ENCODE data around the gene ZBTB7C.

Gene ZBTB7C

GRCh38 chr18:48359626-48360025 is 49.6 kb downstream of the ZBTB7C start:
- no peaks in the 10 kb centered on the region for H3K27me3 ChIP-seq (ENCODE audit: insufficient read depth, low read length)
- no peak overlapping the region for H3K27ac ChIP-seq (ENCODE audit: low read length)
- H3K4me1 ChIP-seq (ENCODE audit: insufficient read depth, low read length) = peaks cover 5% of the 10 kb centered on the region
- no peak overlapping the region for H3K9ac ChIP-seq (ENCODE audit: low read depth, low read length)
- no peaks in the 10 kb centered on the region for H3K9me3 ChIP-seq (ENCODE audit: insufficient read depth, low read depth, low read length)
- H3K36me3 ChIP-seq (ENCODE audit: insufficient read depth, low read depth, low read length) = no peaks in the 10 kb centered on the region
- H3K4me3 ChIP-seq (ENCODE audit: low read length) = no peak overlapping the region

GRCh38 chr18:48358868-48359267 is 50.3 kb downstream of the ZBTB7C start:
- Histone ChIP-seq H3K9ac (ENCODE audit: low read depth, low read length) (no peak overlapping the region), H3K9me3 (ENCODE audit: insufficient read depth, low read depth, low read length) (no peaks in the 10 kb centered on the region), H3K4me3 (ENCODE audit: low read length) (no peak overlapping the region), H3K4me1 (ENCODE audit: insufficient read depth, low read length) (peaks cover 5% of the 10 kb centered on the region), H3K27ac (ENCODE audit: low read length) (no peak overlapping the region), H3K36me3 (ENCODE audit: insufficient read depth, low read depth, low read length) (no peaks in the 10 kb centered on the region), H3K27me3 (ENCODE audit: insufficient read depth, low read length) (no peaks in the 10 kb centered on the region)

DNA sequence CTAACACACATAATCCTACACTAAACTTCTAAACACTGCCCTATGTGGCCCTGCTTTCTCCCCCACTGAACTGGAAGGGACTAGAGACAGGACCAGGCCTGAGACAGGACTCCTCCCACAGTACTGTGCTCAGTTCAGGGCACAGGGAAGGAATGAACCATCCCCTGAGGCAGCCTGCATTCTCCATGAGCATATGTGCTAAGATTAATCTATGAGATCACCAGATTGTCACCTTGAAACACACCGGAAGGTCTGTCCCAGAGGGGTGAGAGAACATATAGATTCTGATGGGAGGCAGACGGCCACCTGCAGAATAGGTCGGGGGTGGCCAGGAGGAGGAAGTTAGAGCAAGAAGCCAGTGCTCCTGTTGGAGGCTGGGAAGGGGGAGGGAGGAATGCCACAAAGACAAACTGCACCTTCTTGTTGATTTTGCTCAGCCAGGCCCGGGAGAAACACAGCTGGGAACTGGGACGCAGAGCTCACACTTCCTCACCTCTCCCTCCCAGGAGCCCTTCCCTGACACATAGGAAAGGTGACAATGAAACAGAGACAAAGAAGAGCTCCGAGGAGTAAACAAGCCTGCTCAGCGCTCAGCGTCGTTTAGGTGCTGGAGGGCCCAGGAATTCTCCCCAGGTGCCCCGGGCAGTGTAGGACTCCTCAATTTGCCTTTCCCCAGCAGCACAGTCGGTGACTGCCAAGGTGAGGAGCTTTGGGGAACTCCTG is 52.1 kb downstream of the ZBTB7C start:
- Histone ChIP-seq H3K4me3 (ENCODE audit: low read length) (no peak overlapping the region), H3K27ac (ENCODE audit: low read length) (no peak overlapping the region), H3K9me3 (ENCODE audit: insufficient read depth, low read depth, low read length) (no peaks in the 10 kb centered on the region), H3K4me1 (ENCODE audit: insufficient read depth, low read length) (peaks cover 5% of the 10 kb centered on the region), H3K9ac (ENCODE audit: low read depth, low read length) (no peak overlapping the region), H3K27me3 (ENCODE audit: insufficient read depth, low read length) (no peaks in the 10 kb centered on the region), H3K36me3 (ENCODE audit: insufficient read depth, low read depth, low read length) (no peaks in the 10 kb centered on the region)

DNA sequence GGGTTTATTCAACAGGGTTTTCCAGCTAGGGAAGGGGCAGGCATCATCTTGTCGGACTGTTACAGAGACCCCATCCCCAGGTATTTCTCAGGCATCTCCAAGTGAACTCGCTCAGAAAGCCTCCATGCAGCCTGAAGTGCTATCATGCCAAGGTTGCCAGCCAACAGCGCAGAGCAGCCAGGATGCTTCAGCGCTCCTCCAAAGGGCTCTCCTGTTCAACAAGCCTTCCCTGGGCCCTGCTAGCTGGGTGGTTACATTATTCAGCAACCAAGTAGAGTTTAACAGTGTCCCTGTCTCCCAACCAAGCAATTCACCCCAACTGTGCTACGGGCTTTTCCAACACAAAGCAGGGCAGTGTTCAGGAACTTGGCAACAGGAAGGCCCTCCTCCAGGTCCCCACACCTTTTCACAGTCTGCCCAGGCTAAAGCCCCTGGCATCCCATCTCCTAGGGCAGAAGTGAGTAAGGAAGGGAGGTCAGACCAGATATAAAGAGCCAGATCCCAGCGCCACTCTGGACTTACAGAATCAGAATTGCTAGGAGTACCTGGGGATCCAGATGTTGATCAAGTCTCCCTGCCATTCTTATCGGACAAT is 52.9 kb downstream of the ZBTB7C start:
- Histone ChIP-seq H3K4me3 (ENCODE audit: low read length) (no peak overlapping the region), H3K27me3 (ENCODE audit: insufficient read depth, low read length) (no peaks in the 10 kb centered on the region)

DNA sequence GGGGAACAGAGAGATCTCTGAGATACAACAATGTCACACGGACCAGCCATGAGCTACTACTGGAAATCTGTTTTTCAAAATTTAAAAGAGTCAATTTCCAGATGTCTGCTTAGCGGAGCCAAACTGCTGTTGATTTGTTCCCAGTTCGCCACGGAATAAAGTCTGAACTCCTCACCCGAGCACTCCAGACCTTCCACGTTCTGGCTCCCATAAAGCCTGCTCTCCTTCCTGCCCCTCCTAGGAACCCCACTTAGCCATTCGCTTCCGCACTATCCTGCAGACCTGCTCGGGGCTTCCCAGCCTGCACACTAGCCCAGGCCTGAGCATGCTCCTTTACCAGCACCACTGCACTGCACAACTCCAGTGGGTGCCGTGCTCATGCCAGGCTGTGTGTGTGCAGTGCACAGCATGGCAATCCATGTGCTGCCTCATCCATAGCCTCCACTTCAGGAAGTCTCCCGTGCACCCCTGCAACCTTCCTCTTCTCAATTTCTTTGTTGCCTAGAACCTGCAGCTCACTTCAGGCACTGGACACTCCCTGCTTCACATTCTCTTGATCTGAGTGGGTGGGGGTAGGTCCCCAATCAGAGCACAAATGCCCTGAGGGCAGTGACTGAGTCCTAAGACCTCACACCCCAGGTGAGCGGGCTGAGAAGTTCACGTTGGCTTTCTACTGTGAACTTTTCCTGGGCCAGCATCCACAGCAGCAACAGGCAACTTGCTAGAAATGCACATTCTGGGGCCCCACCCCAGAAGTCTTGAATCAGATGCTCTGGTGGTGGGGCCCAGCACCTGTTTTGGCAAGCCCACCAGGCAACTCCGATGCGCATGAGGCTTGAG is 53.7 kb downstream of the ZBTB7C start:
- H3K9ac ChIP-seq (ENCODE audit: low read depth, low read length) = no peak overlapping the region
- no peak overlapping the region for H3K27ac ChIP-seq (ENCODE audit: low read length)
- H3K4me1 ChIP-seq (ENCODE audit: insufficient read depth, low read length) = peaks cover 5% of the 10 kb centered on the region
- H3K27me3 ChIP-seq (ENCODE audit: insufficient read depth, low read length) = no peaks in the 10 kb centered on the region
- no peak overlapping the region for H3K4me3 ChIP-seq (ENCODE audit: low read length)
- no peaks in the 10 kb centered on the region for H3K9me3 ChIP-seq (ENCODE audit: insufficient read depth, low read depth, low read length)
- no peaks in the 10 kb centered on the region for H3K36me3 ChIP-seq (ENCODE audit: insufficient read depth, low read depth, low read length)

More for the DNA sequence above, 52.9 kb downstream of the ZBTB7C start:
- Histone ChIP-seq H3K27ac (ENCODE audit: low read length) (no peak overlapping the region), H3K9me3 (ENCODE audit: insufficient read depth, low read depth, low read length) (no peaks in the 10 kb centered on the region), H3K9ac (ENCODE audit: low read depth, low read length) (no peak overlapping the region), H3K36me3 (ENCODE audit: insufficient read depth, low read depth, low read length) (no peaks in the 10 kb centered on the region), H3K4me1 (ENCODE audit: insufficient read depth, low read length) (peaks cover 5% of the 10 kb centered on the region)

- Histone ChIP-seq H3K9ac (ENCODE audit: low read depth, low read length) (no peak overlapping the region), H3K27me3 (ENCODE audit: insufficient read depth, low read length) (no peaks in the 10 kb centered on the region), H3K4me3 (ENCODE audit: low read length) (no peak overlapping the region), H3K9me3 (ENCODE audit: insufficient read depth, low read depth, low read length) (no peaks in the 10 kb centered on the region), H3K4me1 (ENCODE audit: insufficient read depth, low read length) (peaks cover 4% of the 10 kb centered on the region), H3K36me3 (ENCODE audit: insufficient read depth, low read depth, low read length) (no peaks in the 10 kb centered on the region), H3K27ac (ENCODE audit: low read length) (no peak overlapping the region)
Measured at GRCh38 chr18:48354746-48355260, 54.4 kb downstream of the ZBTB7C start.

- no peak overlapping the region for H3K9ac ChIP-seq (ENCODE audit: low read depth, low read length)
- no peaks in the 10 kb centered on the region for H3K36me3 ChIP-seq (ENCODE audit: insufficient read depth, low read depth, low read length)
- peaks cover 2% of the 10 kb centered on the region; the same call in 1 of the 2 replicates for H3K4me1 ChIP-seq (ENCODE audit: insufficient read depth, low read length)
- H3K9me3 ChIP-seq (ENCODE audit: insufficient read depth, low read depth, low read length) = no peaks in the 10 kb centered on the region
- H3K27me3 ChIP-seq (ENCODE audit: insufficient read depth, low read length) = no peaks in the 10 kb centered on the region
- H3K4me3 ChIP-seq (ENCODE audit: low read length) = no peak overlapping the region
- H3K27ac ChIP-seq (ENCODE audit: low read length) = no peak overlapping the region
Measured at GRCh38 chr18:48352051-48352755, 57.0 kb downstream of the ZBTB7C start.

DNA sequence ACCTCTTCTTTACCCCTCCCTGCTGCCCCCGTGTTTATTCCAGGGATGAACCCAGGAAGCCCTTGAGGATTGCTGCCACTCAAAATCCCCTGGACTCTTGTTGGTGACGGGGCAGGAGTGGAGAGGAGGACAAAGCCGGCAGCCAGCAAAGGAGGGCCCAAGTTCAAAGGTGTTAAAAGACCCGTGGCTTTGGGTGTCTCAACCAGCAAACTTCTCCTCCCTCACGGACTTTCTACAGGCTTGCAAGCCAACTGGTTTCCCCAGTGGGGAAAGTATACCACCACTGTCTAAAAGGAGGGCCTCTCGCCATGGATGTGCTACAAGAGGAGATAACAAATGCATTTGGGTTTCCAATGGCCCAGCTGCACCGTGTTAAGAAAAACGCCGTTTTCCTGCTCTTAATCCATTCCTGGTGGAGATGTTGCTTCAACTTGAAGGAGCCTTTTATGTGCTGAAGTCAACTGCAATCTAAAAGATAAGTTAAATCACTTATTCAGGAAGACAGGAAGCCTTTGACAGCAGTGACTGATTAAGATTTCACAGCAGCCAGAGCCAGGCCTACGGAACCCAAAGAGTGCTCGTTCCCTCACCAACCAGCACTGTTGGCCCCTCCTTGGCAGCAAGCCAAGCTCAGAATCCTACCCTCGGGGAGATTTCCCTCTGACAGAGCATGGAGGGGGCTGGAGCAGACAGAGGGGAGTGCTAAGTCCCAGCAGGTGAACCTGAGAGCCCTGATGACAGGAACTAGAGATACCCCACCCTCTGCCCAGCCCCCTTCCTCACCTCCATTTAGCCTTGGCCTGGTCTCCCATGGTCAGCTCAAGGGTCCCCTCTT is 57.8 kb downstream of the ZBTB7C start:
- no peak overlapping the region for H3K4me3 ChIP-seq (ENCODE audit: low read length)
- H3K9ac ChIP-seq (ENCODE audit: low read depth, low read length) = no peak overlapping the region
- no peaks in the 10 kb centered on the region for H3K9me3 ChIP-seq (ENCODE audit: insufficient read depth, low read depth, low read length)
- H3K36me3 ChIP-seq (ENCODE audit: insufficient read depth, low read depth, low read length) = no peaks in the 10 kb centered on the region
- no peaks in the 10 kb centered on the region for H3K27me3 ChIP-seq (ENCODE audit: insufficient read depth, low read length)
- no peak overlapping the region for H3K27ac ChIP-seq (ENCODE audit: low read length)
- no peaks in the 10 kb centered on the region for H3K4me1 ChIP-seq (ENCODE audit: insufficient read depth, low read length)

GRCh38 chr18:48348739-48349138 is 60.4 kb downstream of the ZBTB7C start:
- Histone ChIP-seq H3K36me3 (ENCODE audit: insufficient read depth, low read depth, low read length) (no peaks in the 10 kb centered on the region), H3K4me1 (ENCODE audit: insufficient read depth, low read length) (no peaks in the 10 kb centered on the region), H3K9ac (ENCODE audit: low read depth, low read length) (no peak overlapping the region), H3K4me3 (ENCODE audit: low read length) (no peak overlapping the region), H3K27ac (ENCODE audit: low read length) (no peak overlapping the region), H3K27me3 (ENCODE audit: insufficient read depth, low read length) (no peaks in the 10 kb centered on the region), H3K9me3 (ENCODE audit: insufficient read depth, low read depth, low read length) (no peaks in the 10 kb centered on the region)

DNA sequence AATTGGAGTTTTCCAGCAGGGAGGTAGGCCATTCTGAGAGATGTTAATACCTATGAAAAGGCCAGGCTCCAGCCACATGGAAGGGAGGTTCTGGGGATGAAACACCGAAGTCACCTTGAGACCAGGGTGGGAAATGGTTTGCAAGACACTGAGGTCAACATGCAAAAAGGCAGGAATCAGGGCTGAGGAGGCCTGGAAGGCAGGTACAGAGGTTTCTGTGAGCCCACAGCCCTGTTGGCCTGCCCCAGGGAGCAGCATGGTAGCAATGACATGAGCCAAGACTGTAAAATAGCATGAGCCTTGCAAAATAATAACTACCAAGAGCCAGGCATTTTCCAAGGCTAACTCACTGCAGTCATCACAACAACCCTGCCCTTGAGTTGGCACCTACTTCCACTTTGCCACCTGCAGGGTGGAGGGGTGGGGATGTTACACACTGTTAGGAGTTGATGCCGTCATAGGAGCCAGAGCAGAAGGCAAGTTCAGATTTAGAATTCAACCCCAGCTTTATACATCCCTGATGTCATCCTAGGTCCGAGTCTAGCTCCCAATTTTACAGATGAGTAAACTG is 61.3 kb downstream of the ZBTB7C start:
- Histone ChIP-seq H3K9me3 (ENCODE audit: insufficient read depth, low read depth, low read length) (no peaks in the 10 kb centered on the region), H3K27me3 (ENCODE audit: insufficient read depth, low read length) (no peaks in the 10 kb centered on the region), H3K4me1 (ENCODE audit: insufficient read depth, low read length) (no peaks in the 10 kb centered on the region), H3K9ac (ENCODE audit: low read depth, low read length) (no peak overlapping the region; the same call in 1 of the 2 replicates), H3K36me3 (ENCODE audit: insufficient read depth, low read depth, low read length) (no peaks in the 10 kb centered on the region), H3K4me3 (ENCODE audit: low read length) (no peak overlapping the region), H3K27ac (ENCODE audit: low read length) (no peak overlapping the region)
